HG03521 (cell line): ENCODE results near the gene LRIG1.

Source experiments
- ATAC-seq: cut with Tn5 transposase; IDR thresholded peaks from one replicate; pipeline ENCODE4 v1.9.1; 2021; ENCODE audit warnings: mild to moderate bottlenecking, moderate library complexity; ENCODE audit not compliant: unreplicated experiment

LRIG1 gene, protein sequence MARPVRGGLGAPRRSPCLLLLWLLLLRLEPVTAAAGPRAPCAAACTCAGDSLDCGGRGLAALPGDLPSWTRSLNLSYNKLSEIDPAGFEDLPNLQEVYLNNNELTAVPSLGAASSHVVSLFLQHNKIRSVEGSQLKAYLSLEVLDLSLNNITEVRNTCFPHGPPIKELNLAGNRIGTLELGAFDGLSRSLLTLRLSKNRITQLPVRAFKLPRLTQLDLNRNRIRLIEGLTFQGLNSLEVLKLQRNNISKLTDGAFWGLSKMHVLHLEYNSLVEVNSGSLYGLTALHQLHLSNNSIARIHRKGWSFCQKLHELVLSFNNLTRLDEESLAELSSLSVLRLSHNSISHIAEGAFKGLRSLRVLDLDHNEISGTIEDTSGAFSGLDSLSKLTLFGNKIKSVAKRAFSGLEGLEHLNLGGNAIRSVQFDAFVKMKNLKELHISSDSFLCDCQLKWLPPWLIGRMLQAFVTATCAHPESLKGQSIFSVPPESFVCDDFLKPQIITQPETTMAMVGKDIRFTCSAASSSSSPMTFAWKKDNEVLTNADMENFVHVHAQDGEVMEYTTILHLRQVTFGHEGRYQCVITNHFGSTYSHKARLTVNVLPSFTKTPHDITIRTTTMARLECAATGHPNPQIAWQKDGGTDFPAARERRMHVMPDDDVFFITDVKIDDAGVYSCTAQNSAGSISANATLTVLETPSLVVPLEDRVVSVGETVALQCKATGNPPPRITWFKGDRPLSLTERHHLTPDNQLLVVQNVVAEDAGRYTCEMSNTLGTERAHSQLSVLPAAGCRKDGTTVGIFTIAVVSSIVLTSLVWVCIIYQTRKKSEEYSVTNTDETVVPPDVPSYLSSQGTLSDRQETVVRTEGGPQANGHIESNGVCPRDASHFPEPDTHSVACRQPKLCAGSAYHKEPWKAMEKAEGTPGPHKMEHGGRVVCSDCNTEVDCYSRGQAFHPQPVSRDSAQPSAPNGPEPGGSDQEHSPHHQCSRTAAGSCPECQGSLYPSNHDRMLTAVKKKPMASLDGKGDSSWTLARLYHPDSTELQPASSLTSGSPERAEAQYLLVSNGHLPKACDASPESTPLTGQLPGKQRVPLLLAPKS

GRCh38 chr3:66500576-66501482 is at the start of gene LRIG1:
LRIG1 (minus strand) TSS chr3:66501022; CDS start chr3:66500407, 615 bp downstream.
- peak; percentile 97 for ATAC-seq

DNA sequence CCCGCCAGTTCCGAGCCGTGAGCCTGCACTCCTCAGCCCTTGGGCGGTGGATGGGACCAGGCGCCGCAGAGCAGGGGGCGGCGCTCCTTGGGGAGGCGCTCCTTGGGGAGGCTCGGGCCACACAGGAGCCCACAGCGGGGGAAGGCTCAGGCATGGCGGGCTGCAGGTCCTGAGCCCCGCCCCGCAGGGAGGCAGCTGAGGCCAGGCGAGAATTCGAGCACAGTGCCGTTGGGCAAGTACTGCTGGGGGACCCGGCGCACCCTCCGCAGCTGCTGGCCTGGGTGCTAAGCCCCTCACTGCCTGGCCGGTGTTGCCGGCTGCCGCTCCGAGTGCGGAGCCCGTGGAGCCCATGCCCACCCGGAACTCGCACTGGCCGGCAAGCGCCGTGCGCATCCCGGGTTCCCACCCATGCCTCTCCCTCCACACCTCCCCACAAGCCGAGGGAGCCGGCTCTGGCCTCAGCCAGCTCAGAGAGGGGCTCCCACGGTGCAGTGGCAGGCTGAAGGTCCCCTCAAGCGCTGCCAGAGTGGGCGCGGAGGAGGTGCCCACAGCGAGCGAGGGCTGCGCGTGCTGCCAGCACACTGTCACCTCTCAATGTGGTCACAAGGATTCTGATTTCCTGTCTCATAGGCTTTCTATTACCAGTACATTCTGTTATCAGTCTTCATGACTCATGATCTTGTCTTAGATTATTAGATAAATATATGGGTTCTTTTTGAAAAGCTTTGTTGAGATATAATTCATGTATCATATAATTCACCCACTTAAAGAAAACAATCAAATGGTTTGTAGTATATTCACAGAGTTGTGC is 44.0 kb upstream of the LRIG1 start:
- ATAC-seq: no peak

- no peak for ATAC-seq
These were observed 41.3 kb upstream of the LRIG1 start for GRCh38 chr3:66542153-66542552.

DNA sequence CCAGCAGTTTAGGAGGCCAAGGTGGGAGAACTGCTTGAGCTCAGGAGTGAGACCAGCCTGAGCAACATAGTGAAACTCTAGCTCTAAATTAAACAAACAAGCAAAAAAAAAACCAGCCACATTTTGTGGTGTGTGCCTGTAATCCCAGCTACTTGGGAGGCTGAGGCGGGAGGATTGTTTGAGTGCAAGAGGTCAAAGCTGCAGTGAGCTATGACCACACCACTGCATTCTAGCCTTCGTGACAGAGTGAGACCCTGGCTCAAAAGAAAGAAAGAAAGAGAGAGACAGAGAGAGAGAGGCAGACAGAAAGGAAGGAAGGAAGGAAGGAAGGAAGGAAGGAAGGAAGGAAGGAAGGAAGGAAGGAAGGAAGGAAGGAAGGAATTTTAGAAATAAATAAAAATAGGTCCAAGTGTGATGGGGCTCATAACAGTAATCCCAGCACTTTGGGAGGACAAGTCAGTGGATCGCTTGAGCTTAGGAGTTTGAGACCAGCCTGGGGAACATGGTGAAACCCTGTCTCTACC is 38.7 kb upstream of the LRIG1 start:
- ATAC-seq: no peak

GRCh38 chr3:66538390-66538789 is 37.6 kb upstream of the LRIG1 start:
- no peak for ATAC-seq

DNA sequence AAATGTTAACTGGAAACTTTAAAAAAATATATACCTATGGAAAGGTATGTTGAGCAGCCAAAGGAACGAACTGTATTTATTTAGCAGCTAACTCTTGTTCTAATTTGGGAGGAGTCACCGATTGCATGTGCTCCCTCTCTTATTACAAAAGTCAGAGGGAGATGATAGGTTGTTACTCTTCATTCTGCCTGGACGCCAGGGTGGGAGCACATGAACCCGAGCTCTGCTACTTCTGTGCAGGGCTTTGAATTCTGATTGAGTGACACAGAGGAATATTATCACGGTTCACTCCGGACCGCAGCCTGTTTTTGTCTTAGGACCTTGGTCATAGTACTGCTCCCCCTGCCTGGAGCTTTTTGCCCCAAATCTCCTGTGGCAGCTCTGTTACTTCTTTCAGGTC is 36.9 kb upstream of the LRIG1 start:
- ATAC-seq: no peak

DNA sequence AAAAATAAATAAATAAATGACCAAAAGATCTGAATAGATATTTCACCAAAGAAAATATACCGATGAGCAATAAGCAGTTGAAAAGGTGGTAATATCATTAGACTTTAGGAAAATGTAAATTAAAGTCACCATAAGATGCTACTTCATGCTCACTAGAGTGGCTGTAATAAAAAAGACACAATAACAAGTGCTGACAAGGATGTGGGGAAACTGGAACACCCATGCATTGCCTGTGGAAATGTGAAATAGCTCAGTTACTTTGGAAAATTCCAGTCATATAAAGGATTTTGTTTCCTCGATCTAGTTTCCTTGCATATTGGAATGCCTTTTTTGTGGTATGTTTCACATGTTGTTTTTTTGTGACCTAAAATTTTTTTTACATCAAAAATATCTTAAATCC is 36.0 kb upstream of the LRIG1 start:
- ATAC-seq: no peak

GRCh38 chr3:66534304-66534845 is 33.6 kb upstream of the LRIG1 start:
- no peak for ATAC-seq

DNA sequence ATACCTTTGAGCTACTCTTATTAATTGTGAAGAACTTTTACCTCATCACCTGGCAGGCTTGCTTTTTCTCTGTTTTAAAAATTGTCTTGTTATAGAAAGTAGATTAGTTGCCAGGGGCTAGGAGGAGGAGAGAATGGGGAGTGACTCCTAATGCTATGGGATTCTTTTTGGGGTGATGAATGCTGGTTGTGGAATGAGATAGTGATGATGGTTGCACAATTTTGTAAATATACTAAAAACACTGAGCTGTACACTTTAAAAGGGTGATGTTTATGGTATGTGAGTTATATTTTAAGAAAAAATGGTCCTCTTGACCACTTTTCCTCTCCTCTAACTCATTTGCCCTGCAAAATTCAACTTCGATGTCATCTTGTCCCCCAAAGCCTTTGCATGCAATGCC is 31.8 kb upstream of the LRIG1 start:
- no peak for ATAC-seq

DNA sequence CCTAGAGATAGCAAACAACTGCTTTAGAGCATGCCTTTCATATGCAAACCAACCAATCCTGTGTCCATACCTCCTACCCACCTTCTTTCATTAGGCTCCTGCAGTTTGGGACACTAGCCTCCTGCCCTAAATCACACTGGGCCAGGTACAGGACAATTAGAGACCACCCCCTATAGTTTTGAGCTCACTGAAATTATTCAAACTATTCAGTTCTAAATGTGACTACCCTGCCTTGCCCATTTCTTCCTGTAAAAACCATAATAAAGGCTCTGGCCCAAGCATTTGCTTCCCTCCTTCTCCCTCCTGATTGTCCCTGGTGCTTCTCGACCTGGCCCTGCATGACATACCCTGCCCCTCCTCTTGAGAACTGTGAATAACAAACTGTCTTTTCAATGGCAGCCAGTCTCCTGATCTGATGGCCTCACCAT is 31.4 kb upstream of the LRIG1 start:
- no peak for ATAC-seq

DNA sequence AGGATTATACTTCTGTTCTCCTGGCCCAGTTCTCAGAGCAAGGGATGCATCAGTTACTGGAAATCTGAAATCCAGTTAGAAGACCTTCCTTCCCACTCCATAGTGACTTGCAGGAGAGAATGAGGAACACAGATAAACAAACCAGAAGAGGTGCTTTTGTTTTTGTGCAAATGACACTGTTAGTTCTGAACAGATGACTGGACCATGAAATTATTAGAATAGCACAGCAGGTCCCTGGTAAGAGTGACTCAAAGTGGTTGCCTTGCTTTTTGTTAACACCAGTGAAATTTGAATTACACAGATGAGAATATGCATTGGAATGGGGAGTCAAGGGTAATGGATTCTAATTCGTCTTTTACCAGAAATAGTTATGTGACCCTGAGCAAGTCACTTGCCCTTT is 30.4 kb upstream of the LRIG1 start:
- no peak for ATAC-seq

DNA sequence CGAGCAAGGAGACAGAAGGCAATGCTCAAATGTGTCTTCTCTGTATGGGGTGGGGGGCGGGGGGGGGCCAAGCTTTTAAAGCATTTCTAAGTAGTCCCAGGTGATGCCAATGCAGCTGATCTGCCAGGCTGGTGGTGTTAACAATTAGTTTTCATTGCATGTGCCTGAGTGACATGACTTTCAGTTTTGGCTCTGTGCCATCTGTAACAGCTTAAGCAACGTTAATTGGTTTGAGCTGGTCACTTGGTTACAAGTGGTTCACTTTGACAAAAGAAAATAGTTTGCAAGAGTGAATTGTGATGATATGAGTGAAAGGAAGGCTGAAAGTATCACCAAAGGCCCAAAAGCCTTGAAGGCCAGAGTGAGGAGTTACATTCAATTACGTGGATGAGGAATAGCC is 26.4 kb upstream of the LRIG1 start:
- no peak for ATAC-seq

- ATAC-seq: no peak
These were observed 24.9 kb upstream of the LRIG1 start for GRCh38 chr3:66525771-66526170.

- ATAC-seq: no peak
These were observed 19.9 kb upstream of the LRIG1 start for GRCh38 chr3:66520724-66521123.

DNA sequence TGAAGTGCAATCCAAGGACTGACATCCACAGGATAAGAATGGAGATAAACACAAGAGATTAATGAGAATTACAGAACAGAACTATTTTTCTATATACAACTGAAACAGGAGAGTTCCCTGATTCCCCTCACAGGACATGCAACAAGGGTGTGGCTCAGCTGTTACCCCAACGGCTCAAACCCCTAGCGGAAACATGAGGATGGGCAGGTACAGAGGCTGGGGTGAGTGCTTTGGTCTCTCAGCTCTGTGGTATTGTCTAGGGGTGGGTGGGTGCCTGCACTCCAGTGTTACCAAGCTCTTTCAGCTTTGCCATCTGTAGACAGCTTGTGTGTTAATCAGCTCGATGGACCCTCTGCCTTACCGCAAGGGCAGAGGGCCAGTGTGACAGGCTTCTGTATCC is 17.8 kb upstream of the LRIG1 start:
- no peak for ATAC-seq

GRCh38 chr3:66518126-66518525 is 17.3 kb upstream of the LRIG1 start:
- ATAC-seq: no peak

GRCh38 chr3:66517241-66517640 is 16.4 kb upstream of the LRIG1 start:
- ATAC-seq: no peak

DNA sequence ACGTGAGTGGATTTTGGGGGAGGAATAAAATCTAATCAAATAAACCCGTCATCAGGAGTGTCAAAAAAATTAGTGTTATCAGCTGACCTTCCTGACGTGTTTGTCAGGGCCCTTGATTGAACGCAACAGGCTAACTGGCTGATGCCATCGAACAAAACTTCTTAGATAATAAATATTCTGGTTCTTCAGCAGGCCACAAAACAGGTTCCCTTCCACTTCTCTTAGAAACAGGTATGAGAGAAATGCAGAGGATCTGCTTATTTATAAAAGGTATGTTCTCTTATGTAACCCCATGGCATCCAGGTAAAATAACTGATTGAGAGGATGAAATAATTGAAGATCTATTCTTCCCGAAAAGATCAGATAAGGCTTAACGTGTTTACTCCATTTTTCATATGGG is 7.6 kb upstream of the LRIG1 start:
- ATAC-seq: no peak
